Keratinocyte (primary cell): ENCODE results near the gene H3-3A.

Experiments
- EZH2 ChIP-seq: IDR thresholded peaks from one replicate; pipeline ENCODE4 v1.6.1; 2012; ENCODE audit warnings: inconsistent platforms, mild to moderate bottlenecking, low read length, moderate library complexity
- TF ChIP-seq, protein P1 (sequence below), 3 experiments: IDR thresholded peaks in 1 of 3; conservative IDR thresholded peaks in 1 of 3; optimal IDR thresholded peaks in 1 of 3; 2 replicates in 2 of 3; 3 replicates in 1 of 3; pipeline versions ENCODE3 to v1.5.1; 2011; ENCODE audit warnings: low read length in 3 of 3, mild to moderate bottlenecking in 3 of 3, moderate library complexity in 2 of 3, control low read depth in 1 of 3, inconsistent platforms in 1 of 3; ENCODE audit not compliant: insufficient read depth in 2 of 3; ENCODE audit errors: extremely low read depth in 1 of 3

DNA sequence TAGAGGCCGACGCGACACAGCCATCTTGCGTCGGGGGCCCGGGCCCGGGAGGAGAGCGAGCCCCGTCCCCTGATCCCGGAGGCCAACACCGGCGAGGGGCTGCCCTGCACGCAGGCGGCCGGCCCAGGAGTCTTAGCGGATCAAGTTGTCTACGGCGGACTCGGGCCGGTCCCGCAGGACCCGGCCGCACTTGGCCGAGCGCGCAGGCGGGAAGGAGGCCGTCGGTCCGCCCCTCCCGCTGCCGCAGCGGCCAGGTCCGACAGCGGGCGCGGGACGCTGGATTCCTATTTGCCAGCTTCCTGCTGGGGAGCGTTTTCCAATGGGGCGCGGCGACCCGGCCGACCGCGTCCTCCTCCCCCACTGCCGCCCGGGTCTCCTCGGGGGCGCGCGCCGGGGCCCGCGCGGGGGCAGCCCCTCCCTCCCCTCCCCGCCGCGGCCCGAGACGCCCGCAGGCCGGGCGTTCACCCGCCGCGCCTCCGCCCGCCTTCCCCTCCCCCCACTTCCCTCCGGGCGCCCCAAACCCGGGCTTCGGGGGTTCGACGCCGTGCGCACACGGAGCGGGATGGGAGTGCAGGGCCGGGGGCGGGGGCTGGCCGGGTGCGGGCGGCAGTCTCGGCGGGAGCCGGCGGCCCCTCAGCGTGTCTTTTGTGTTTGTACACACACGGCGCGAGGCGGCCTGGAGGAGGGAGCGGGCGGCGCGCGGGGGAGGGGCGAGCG is 517 bp upstream of the H3-3A start:
- TF ChIP-seq, protein P1, sequence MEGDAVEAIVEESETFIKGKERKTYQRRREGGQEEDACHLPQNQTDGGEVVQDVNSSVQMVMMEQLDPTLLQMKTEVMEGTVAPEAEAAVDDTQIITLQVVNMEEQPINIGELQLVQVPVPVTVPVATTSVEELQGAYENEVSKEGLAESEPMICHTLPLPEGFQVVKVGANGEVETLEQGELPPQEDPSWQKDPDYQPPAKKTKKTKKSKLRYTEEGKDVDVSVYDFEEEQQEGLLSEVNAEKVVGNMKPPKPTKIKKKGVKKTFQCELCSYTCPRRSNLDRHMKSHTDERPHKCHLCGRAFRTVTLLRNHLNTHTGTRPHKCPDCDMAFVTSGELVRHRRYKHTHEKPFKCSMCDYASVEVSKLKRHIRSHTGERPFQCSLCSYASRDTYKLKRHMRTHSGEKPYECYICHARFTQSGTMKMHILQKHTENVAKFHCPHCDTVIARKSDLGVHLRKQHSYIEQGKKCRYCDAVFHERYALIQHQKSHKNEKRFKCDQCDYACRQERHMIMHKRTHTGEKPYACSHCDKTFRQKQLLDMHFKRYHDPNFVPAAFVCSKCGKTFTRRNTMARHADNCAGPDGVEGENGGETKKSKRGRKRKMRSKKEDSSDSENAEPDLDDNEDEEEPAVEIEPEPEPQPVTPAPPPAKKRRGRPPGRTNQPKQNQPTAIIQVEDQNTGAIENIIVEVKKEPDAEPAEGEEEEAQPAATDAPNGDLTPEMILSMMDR (optimal IDR thresholded peaks at IDR 0.05 in 1 of 3, IDR thresholded peaks at IDR 0.05 in 1 of 3, conservative IDR thresholded peaks at IDR 0.05 in 1 of 3; ENCODE audit: extremely low read depth in 1 of 3, insufficient read depth in 2 of 3, low read length in 3 of 3) = no peak
- no peak for TF ChIP-seq EZH2
